Muscle layer of duodenum (tissue), 2 donors: ENCODE data around the gene RSPH1.

ENCODE experiments used
- H3K27ac ChIP-seq: one replicate; pipeline ENCODE4 v1.7.0; 2013; ENCODE audit warnings: mild to moderate bottlenecking, low read length
- H3K27me3 ChIP-seq: one replicate; pipeline ENCODE4 v1.7.0; 2013; ENCODE audit warnings: low read depth, mild to moderate bottlenecking, control low read depth, low read length
- H3K36me3 ChIP-seq, 2 donors: one replicate each; pipeline ENCODE4 v1.7.0; 2013; ENCODE audit warnings: low read length in 2 of 2, control low read depth in 1 of 2, mild to moderate bottlenecking in 1 of 2; ENCODE audit not compliant: insufficient read depth in 2 of 2, control insufficient read depth in 1 of 2
- H3K4me1 ChIP-seq, 2 donors: one replicate each; pipeline ENCODE4 v1.7.0; 2013; ENCODE audit warnings: low read length in 2 of 2, mild to moderate bottlenecking in 2 of 2, control low read depth in 1 of 2, moderate library complexity in 1 of 2; ENCODE audit not compliant: insufficient read depth in 2 of 2, control insufficient read depth in 1 of 2
- H3K4me3 ChIP-seq, 2 donors: one replicate each; pipeline ENCODE4 v1.7.0; 2013; ENCODE audit warnings: low read length in 2 of 2, low read depth in 1 of 2, mild to moderate bottlenecking in 1 of 2
- H3K9me3 ChIP-seq, 2 donors: one replicate each; pipeline ENCODE4 v1.7.0; 2013; ENCODE audit warnings: low read length in 2 of 2, control low read depth in 1 of 2, mild to moderate bottlenecking in 1 of 2; ENCODE audit not compliant: control insufficient read depth in 1 of 2
- donor health status: healthy.

The RSPH1 gene

DNA sequence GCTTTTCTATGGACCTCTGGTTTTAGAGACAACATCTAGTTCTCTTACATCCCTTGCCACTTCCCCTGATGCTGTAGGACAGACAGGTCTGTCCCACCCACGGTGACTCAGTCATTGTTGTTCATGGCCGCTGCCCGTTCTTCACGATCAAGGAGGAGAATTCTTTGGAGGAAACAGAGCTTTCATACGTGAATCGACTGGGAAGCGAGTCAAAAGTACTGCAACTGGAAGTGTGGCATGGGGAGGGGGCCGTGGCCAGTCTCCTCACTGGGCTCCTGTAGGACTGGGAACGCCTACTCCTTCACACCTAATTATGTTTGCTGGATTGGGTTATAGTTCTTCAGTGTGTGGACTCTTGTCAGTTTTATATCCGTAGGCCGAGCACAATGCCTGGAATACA, 13.2 kb upstream of the RSPH1 start:
- H3K4me3 ChIP-seq, result no peak overlapping the region
- no peaks in the 10 kb centered on the region for H3K36me3 ChIP-seq
- no peaks in the 10 kb centered on the region for H3K9me3 ChIP-seq
- H3K27me3 ChIP-seq, result no peaks in the 10 kb centered on the region
- no peak overlapping the region for H3K27ac ChIP-seq
- peaks cover 0 to 5% of the 10 kb centered on the region in 2 donors for H3K4me1 ChIP-seq

DNA sequence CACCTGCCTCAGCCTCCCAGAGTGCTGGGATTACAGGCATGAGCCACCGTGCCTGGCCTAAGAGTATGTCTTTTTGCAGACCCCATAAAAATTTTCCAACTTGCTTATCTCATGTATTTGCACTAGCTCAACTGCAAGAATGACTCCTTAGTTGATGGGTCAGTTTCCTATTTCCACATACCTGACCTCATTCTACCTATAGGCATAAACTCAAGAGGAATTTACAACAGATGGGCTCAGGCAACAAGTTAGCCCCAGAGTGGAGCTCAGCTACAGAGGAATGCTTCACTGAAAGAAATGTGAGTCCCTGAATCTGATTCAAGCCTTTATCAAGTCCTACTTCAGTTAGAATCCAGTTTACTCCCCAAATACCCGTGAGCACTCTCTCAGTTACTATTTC, 12.3 kb upstream of the RSPH1 start:
- H3K4me1 ChIP-seq, result peaks cover 0 to 5% of the 10 kb centered on the region in 2 donors
- H3K27ac ChIP-seq, result no peak overlapping the region
- H3K9me3 ChIP-seq, result no peaks in the 10 kb centered on the region
- no peaks in the 10 kb centered on the region for H3K27me3 ChIP-seq
- no peaks in the 10 kb centered on the region for H3K36me3 ChIP-seq
- no peak overlapping the region for H3K4me3 ChIP-seq

DNA sequence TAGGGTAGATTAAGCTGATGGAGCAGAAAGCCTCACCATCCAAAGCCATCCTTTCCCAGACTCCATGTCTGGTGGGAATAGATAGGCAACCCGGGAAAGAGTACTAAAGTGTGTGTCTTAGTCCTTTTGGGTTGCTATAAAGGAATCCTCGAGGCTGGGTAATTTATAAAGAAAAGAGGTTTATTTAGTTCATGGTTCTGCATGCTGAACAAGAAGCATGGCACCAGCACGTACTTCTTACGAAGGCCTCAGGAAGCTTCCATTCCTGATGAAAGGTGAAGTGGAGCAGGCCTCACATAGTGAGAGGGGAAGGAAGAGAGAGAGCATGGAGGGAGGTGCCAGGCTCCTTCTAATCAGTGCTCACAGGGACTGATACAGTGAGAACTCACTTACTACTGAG, 11.4 kb upstream of the RSPH1 start:
- Histone ChIP-seq H3K36me3 (no peaks in the 10 kb centered on the region), H3K27ac (no peak overlapping the region), H3K4me1 (no peaks in the 10 kb centered on the region), H3K4me3 (no peak overlapping the region), H3K9me3 (no peaks in the 10 kb centered on the region), H3K27me3 (no peaks in the 10 kb centered on the region)

- Histone ChIP-seq H3K4me3 (no peak overlapping the region), H3K27ac (no peak overlapping the region), H3K9me3 (no peaks in the 10 kb centered on the region), H3K36me3 (no peaks in the 10 kb centered on the region), H3K4me1 (no peaks in the 10 kb centered on the region), H3K27me3 (no peaks in the 10 kb centered on the region)
Measured at GRCh38 chr21:42505090-42505726, 9.2 kb upstream of the RSPH1 start.

- Histone ChIP-seq H3K27ac (no peak overlapping the region), H3K4me1 (no peaks in the 10 kb centered on the region), H3K27me3 (no peaks in the 10 kb centered on the region), H3K36me3 (no peaks in the 10 kb centered on the region), H3K9me3 (no peaks in the 10 kb centered on the region), H3K4me3 (no peak overlapping the region)
Measured at GRCh38 chr21:42503711-42504110, 7.7 kb upstream of the RSPH1 start.

GRCh38 chr21:42500736-42501135, 4.7 kb upstream of the RSPH1 start:
- Histone ChIP-seq H3K27ac (no peak overlapping the region), H3K4me1 (peaks cover 0 to 6% of the 10 kb centered on the region in 2 donors), H3K9me3 (no peaks in the 10 kb centered on the region), H3K27me3 (no peaks in the 10 kb centered on the region), H3K36me3 (no peaks in the 10 kb centered on the region), H3K4me3 (no peak overlapping the region)

- Histone ChIP-seq H3K27ac (no peak overlapping the region), H3K27me3 (no peaks in the 10 kb centered on the region), H3K36me3 (no peaks in the 10 kb centered on the region), H3K4me3 (no peak overlapping the region), H3K9me3 (no peaks in the 10 kb centered on the region), H3K4me1 (peaks cover 0 to 11% of the 10 kb centered on the region in 2 donors)
Measured at GRCh38 chr21:42500225-42500624, 4.2 kb upstream of the RSPH1 start.

DNA sequence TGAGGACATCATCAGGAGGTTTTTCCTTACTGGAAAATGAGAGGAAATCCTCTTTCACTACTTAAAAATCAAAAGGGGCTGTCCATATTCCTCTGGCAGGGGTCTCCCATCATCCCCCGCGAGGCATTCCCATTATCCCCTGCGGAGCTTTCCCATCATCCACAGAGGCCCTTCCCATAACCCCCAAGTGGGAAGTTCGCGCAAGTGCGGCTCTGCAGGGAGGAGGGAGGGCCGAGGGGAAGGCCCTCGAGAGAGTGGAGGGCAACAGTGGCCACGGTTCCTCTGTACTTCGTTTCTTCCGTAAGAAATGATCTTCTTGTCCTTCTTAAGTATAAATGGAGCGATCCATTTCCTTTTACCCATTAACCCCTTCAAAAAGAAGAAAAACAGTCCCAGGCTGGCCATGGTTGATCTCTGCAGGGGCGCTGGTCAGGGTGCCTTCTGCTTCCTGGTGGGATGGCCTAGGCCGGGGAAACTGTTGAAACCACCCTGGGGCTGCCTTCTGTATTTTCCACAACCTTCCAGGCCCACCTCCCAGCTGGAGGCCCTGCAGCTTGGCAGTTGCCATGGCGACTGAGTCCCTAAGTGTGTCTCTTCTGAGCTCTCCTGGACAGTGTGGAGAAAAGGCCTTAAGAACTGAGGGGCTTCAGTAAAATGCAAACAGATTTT, 3.6 kb upstream of the RSPH1 start:
- Histone ChIP-seq H3K27ac (no peak overlapping the region), H3K36me3 (no peaks in the 10 kb centered on the region), H3K9me3 (no peaks in the 10 kb centered on the region), H3K4me1 (peaks cover 0 to 13% of the 10 kb centered on the region in 2 donors), H3K4me3 (no peak overlapping the region), H3K27me3 (no peaks in the 10 kb centered on the region)

DNA sequence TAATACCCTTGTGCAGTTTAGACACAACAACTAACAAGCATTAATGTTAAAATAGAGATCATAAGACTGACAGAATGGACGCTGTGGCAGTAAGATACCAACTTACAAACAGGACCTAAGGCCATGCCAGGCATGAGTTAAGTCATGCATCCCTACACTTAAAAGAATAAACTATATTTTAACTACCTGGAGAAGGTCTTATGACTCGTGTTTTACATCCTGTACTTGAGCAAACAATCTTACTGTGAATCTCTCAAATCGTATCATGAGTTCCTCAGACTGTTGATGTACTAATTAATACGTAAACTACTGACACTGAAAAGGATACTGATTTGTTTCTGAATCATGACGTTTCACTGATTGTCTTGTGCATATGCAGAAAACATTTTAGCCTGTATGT, 2.0 kb upstream of the RSPH1 start:
- no peaks in the 10 kb centered on the region for H3K27me3 ChIP-seq

DNA sequence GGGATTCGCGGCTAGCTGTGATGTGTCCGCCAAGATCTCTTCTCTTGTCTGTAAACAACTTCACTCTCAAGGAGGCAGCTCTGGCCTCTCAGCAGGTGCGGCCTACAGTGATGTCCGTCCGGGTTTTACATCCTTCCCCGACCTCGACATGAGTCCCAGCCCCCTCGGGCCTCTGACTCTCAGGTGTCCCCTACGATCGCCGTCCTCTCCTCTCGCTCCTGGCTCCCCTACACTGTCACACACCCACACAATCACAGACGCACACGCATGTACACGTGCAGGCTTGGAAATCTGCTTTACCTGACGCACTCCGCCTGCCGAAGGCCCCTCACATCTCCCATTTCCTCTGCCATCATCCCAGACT, 797 bp upstream of the RSPH1 start:
- H3K36me3 ChIP-seq, result no peaks in the 10 kb centered on the region
- H3K4me1 ChIP-seq, result peaks cover 0 to 13% of the 10 kb centered on the region in 2 donors
- peak overlapping the region; percentile 88 for H3K27ac ChIP-seq
- H3K4me3 ChIP-seq, result peak overlapping the region; percentile 73 to 94
- H3K9me3 ChIP-seq, result no peaks in the 10 kb centered on the region
- H3K27me3 ChIP-seq, result no peaks in the 10 kb centered on the region

More for the DNA sequence above, 2.0 kb upstream of the RSPH1 start:
- Histone ChIP-seq H3K4me1 (peaks cover 0 to 13% of the 10 kb centered on the region in 2 donors), H3K27ac (no peak overlapping the region), H3K36me3 (no peaks in the 10 kb centered on the region), H3K9me3 (no peaks in the 10 kb centered on the region), H3K4me3 (no peak overlapping the region)

DNA sequence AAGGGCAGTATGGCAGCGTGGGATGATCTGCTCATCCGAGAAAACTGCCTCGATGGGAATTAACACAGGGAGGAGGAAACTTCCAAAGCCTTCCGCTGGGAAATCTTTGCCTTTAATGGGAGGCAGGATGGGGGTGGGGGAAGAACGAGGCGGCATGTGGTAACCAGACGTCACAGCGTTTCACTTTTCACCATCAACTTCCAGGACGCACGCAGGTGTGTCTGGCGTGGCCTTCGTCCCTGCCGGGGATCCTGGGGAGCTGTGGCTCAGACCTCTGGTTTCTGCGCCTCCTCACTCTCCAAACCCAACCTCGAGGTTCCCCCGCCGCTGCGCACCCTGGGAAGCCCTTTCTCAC, 282 bp downstream of the RSPH1 start:
- H3K27ac ChIP-seq, result peak overlapping the region; percentile 70
- H3K9me3 ChIP-seq, result no peaks in the 10 kb centered on the region
- peak overlapping the region; percentile 70 to 94 for H3K4me3 ChIP-seq
- H3K27me3 ChIP-seq, result no peaks in the 10 kb centered on the region
- H3K4me1 ChIP-seq, result peaks cover 0 to 13% of the 10 kb centered on the region in 2 donors
- H3K36me3 ChIP-seq, result no peaks in the 10 kb centered on the region

- H3K4me1 ChIP-seq, result peaks cover 0 to 13% of the 10 kb centered on the region in 2 donors
- no peaks in the 10 kb centered on the region for H3K9me3 ChIP-seq
- peak overlapping the region in 1 of 2 donors; percentile 70 for H3K4me3 ChIP-seq
- no peaks in the 10 kb centered on the region for H3K36me3 ChIP-seq
- no peaks in the 10 kb centered on the region for H3K27me3 ChIP-seq
- peak overlapping the region; percentile 70 for H3K27ac ChIP-seq
Measured at GRCh38 chr21:42495027-42495426, 997 bp downstream of the RSPH1 start.
